Gastrocnemius medialis (tissue), 4 donors: ENCODE measurements around the gene IQCM. TPM values are rescaled to one million over a fixed set of nuclear protein-coding genes. Genes with fewer than 3 reads are reported as not detected.

Experiments used
- ATAC-seq, 2 donors: fragments of 150-250 bp; one replicate each; pipeline ENCODE4 v1.9.1; 2016
- DNase-seq, 2 donors: peaks; one replicate each; pipeline ENCODE4 v3.0.0-alpha.2; 2019
- H3K27ac ChIP-seq, 4 donors: fragments of 200-600 bp; sonication (generic); 1 replicate in 1 of 4; 2 replicates in 3 of 4; pipeline ENCODE4 v1.5.1; 2016 to 2018; ENCODE audit warnings: mild to moderate bottlenecking in 2 of 4, moderate library complexity in 1 of 4
- H3K27me3 ChIP-seq, 3 donors: fragments of 200-600 bp; sonication (generic) in 2 of 3; 1 replicate in 1 of 3; 2 replicates in 2 of 3; pipeline versions ENCODE4 v1.5.1 to v1.6.0; 2016 to 2019; ENCODE audit warnings: mild to moderate bottlenecking in 1 of 3, moderate library complexity in 1 of 3
- H3K36me3 ChIP-seq, 2 donors: fragments of 200-600 bp; sonication (generic) in 1 of 2; one replicate each; pipeline ENCODE4 v1.5.1; 2017 to 2018
- H3K4me1 ChIP-seq, 2 donors: fragments of 200-600 bp; sonication (generic) in 1 of 2; one replicate each; pipeline ENCODE4 v1.5.1; 2016 to 2017; ENCODE audit warnings: mild to moderate bottlenecking in 2 of 2
- H3K4me3 ChIP-seq, 4 donors: fragments of 200-600 bp; sonication (generic) in 3 of 4; 1 replicate in 1 of 4; 2 replicates in 3 of 4; pipeline ENCODE4 v1.5.1; 2016 to 2019; ENCODE audit warnings: mild to moderate bottlenecking in 2 of 4
- H3K9me3 ChIP-seq, 3 donors: fragments of 200-600 bp; sonication (generic) in 2 of 3; 1 replicate in 1 of 3; 2 replicates in 2 of 3; pipeline ENCODE4 v1.5.1; 2016 to 2019
- CTCF ChIP-seq, 5 experiments: fragments of 450-650 bp in 3 of 5; fragments of 200-600 bp in 2 of 5; sonication (generic) in 2 of 5; IDR thresholded peaks in 4 of 5; conservative IDR thresholded peaks in 1 of 5; 1 replicate in 4 of 5; 2 replicates in 1 of 5; pipeline ENCODE4 v1.5.1; 2016 to 2019; ENCODE audit warnings: antibody characterized with exemption in 5 of 5, mild to moderate bottlenecking in 3 of 5, moderate library complexity in 3 of 5
- POLR2A ChIP-seq, 2 donors: fragments of 450-650 bp; IDR thresholded peaks; one replicate each; pipeline ENCODE4 v1.6.1; 2017; ENCODE audit warnings: antibody characterized with exemption in 2 of 2, mild to moderate bottlenecking in 2 of 2, moderate library complexity in 2 of 2
- in situ Hi-C, 4 donors: fragments of 200-750 bp; cut with MboI; loops; one replicate each; pipeline versions ENCODE4 v1.15.0 to v1.8.0; 2017; ENCODE audit warnings: low sequenced_read_pairs in 4 of 4
- intact Hi-C: fragments of 100-400 bp; cut with DNase I; formaldehyde crosslinking; loops from one replicate; pipeline ENCODE4 v1.15.1; 2023; ENCODE audit warnings: low total_unique reads
- total RNA-seq, 4 donors: library from RNA; depleted of rRNA; stranded (reverse); fragments of >200 nt; gene quantifications; one replicate each; pipeline versions ENCODE4 v1.1.0 to v1.2.3, GENCODE V29; 2016

The IQCM gene
- total RNA-seq, 4 donors from 2014 or later = 0.25 TPM; not detected in 3

GRCh38 chr4:149574971-149575370, 240.7 kb downstream of the IQCM start:
- H3K4me1 ChIP-seq = no peaks in the 10 kb centered on the region
- H3K36me3 ChIP-seq = no peaks in the 10 kb centered on the region
- no peak for ATAC-seq
- DNase-seq = no peak
- in situ Hi-C loops (no loop called here), intact Hi-C loops (no loop called here)
- H3K9me3 ChIP-seq = no peaks in the 10 kb centered on the region
- TF ChIP-seq CTCF (IDR thresholded peaks at IDR 0.05 in 4 of 5, conservative IDR thresholded peaks at IDR 0.05 in 1 of 5) (no peak), POLR2A (IDR thresholded peaks at IDR 0.05) (no peak)
- no peaks in the 10 kb centered on the region for H3K27me3 ChIP-seq
- H3K27ac ChIP-seq = no peak overlapping the region
- no peak overlapping the region for H3K4me3 ChIP-seq

GRCh38 chr4:149572716-149573115, 242.9 kb downstream of the IQCM start:
- no peak for TF ChIP-seq CTCF (IDR thresholded peaks at IDR 0.05 in 4 of 5, conservative IDR thresholded peaks at IDR 0.05 in 1 of 5)
- no peak for TF ChIP-seq POLR2A (IDR thresholded peaks at IDR 0.05)
- intact Hi-C loops = no loop called here
- DNase-seq (no peak), ATAC-seq (no peak)
- no peaks in the 10 kb centered on the region for H3K36me3 ChIP-seq
- H3K4me3 ChIP-seq = no peak overlapping the region
- no peaks in the 10 kb centered on the region for H3K4me1 ChIP-seq
- H3K27me3 ChIP-seq = no peaks in the 10 kb centered on the region
- in situ Hi-C loops = no loop called here
- H3K27ac ChIP-seq = no peak overlapping the region
- H3K9me3 ChIP-seq = no peaks in the 10 kb centered on the region

GRCh38 chr4:149555799-149556198, 259.8 kb downstream of the IQCM start:
- intact Hi-C loops (no loop called here), in situ Hi-C loops (no loop called here)
- Histone ChIP-seq H3K4me3 (no peak overlapping the region), H3K27ac (no peak overlapping the region), H3K9me3 (no peaks in the 10 kb centered on the region), H3K27me3 (no peaks in the 10 kb centered on the region), H3K4me1 (no peaks in the 10 kb centered on the region), H3K36me3 (no peaks in the 10 kb centered on the region)
- ATAC-seq (no peak), DNase-seq (no peak)
- TF ChIP-seq CTCF (IDR thresholded peaks at IDR 0.05 in 4 of 5, conservative IDR thresholded peaks at IDR 0.05 in 1 of 5) (no peak), POLR2A (IDR thresholded peaks at IDR 0.05) (no peak)

- Histone ChIP-seq H3K27ac (no peak overlapping the region), H3K9me3 (no peaks in the 10 kb centered on the region), H3K27me3 (no peaks in the 10 kb centered on the region), H3K4me3 (no peak overlapping the region), H3K4me1 (no peaks in the 10 kb centered on the region), H3K36me3 (no peaks in the 10 kb centered on the region)
- ATAC-seq = no peak
- TF ChIP-seq CTCF (IDR thresholded peaks at IDR 0.05 in 4 of 5, conservative IDR thresholded peaks at IDR 0.05 in 1 of 5) (no peak), POLR2A (IDR thresholded peaks at IDR 0.05) (no peak)
- in situ Hi-C loops (no loop called here), intact Hi-C loops (no loop called here)
- no peak for DNase-seq
These were observed 260.5 kb downstream of the IQCM start for GRCh38 chr4:149555146-149555545.

- no peaks in the 10 kb centered on the region for H3K27me3 ChIP-seq
- no peak for DNase-seq
- ATAC-seq = no peak
- H3K9me3 ChIP-seq = no peaks in the 10 kb centered on the region
- TF ChIP-seq CTCF (IDR thresholded peaks at IDR 0.05 in 4 of 5, conservative IDR thresholded peaks at IDR 0.05 in 1 of 5) (no peak), POLR2A (IDR thresholded peaks at IDR 0.05) (no peak)
- intact Hi-C loops (no loop called here), in situ Hi-C loops (no loop called here)
- H3K4me1 ChIP-seq = no peaks in the 10 kb centered on the region
- H3K27ac ChIP-seq = no peak overlapping the region
- H3K4me3 ChIP-seq = no peak overlapping the region
- no peaks in the 10 kb centered on the region for H3K36me3 ChIP-seq
These were observed 261.6 kb downstream of the IQCM start for GRCh38 chr4:149553959-149554520.
